K562 (cell line): ENCODE data around the gene TMEM108. TPM values are rescaled to one million over a fixed set of nuclear protein-coding genes. Genes with fewer than 3 reads are reported as not detected.

ENCODE experiments used
- ATAC-seq: fragments of 200-7000 bp; cut with Tn5 transposase; 3 replicates; pipeline ENCODE4 v1.9.1; 2020; ENCODE audit warnings: moderate library complexity
- BruUV-seq: library from RNA; stranded (reverse); fragments of 400-500 nt; replicated peaks from 2 replicates; lab custom pipeline; 2021; lab: Mats Ljungman, UMichigan
- CTCF ChIA-PET: fragments of 300-600 bp; formaldehyde crosslinking; extraction: SDS; loops from one replicate; lab custom pipeline; 2021; ENCODE audit warnings: low intra/inter-chr PET ratio; lab: Yijun Ruan, JAX
- POLR2A ChIA-PET: fragments of 300-600, 350-650 bp; sonication (Branson Sonifier 250); formaldehyde crosslinking; extraction: SDS; loops from one replicate; lab custom pipeline; 2021; ENCODE audit warnings: antibody characterized with exemption, inconsistent platforms; lab: Yijun Ruan, JAX
- DNase-seq, 4 experiments: peaks; one replicate each; pipeline versions ENCODE4 v3.0.0 to v3.0.0-alpha.2; 2011 to 2018; ENCODE audit warnings: low spot score in 3 of 4, mixed read lengths in 3 of 4; ENCODE audit errors: extremely low read depth in 1 of 4
- FAIRE-seq: peaks from 2 replicates; lab custom pipeline; 2011; peaks lifted over from hg19 to GRCh38; lab: Jason Lieb, UNC
- H2AFZ ChIP-seq: 2 replicates; pipeline ENCODE4 v1.6.0; 2011; ENCODE audit warnings: low read depth, low read length, control low read depth, inconsistent platforms
- H3K27ac ChIP-seq: fragments of 200-600 bp; 3 replicates; pipeline ENCODE4 v1.8.0; 2011; ENCODE audit warnings: low read depth, mild to moderate bottlenecking, control low read depth, inconsistent platforms, low read length, moderate library complexity, mixed read lengths; ENCODE audit errors: extremely low read depth
- H3K27me3 ChIP-seq, 2 experiments: fragments of 300-600 bp in 1 of 2; 2 replicates in 1 of 2; 3 replicates in 1 of 2; pipeline versions ENCODE4 v1.6.0 to v1.8.0; 2011; ENCODE audit warnings: inconsistent platforms in 2 of 2, low read length in 2 of 2, mild to moderate bottlenecking in 1 of 2, mixed read lengths in 1 of 2, moderate library complexity in 1 of 2; ENCODE audit not compliant: control insufficient read depth in 2 of 2, insufficient read depth in 2 of 2
- H3K36me3 ChIP-seq: fragments of 300-600 bp; 3 replicates; pipeline ENCODE4 v1.8.0; 2011; ENCODE audit warnings: mild to moderate bottlenecking, low read length, inconsistent platforms; ENCODE audit not compliant: control insufficient read depth, insufficient read depth
- H3K4me1 ChIP-seq, 2 experiments: fragments of 200-600 bp in 1 of 2; replicated peaks in 1 of 2; 2 replicates in 1 of 2; 3 replicates in 1 of 2; pipeline versions ENCODE4 v1.5.1 to v1.8.0; 2011; ENCODE audit warnings: inconsistent platforms in 2 of 2, low read length in 2 of 2, mild to moderate bottlenecking in 1 of 2, mixed read lengths in 1 of 2, moderate library complexity in 1 of 2; ENCODE audit not compliant: control insufficient read depth in 2 of 2, insufficient read depth in 2 of 2
- H3K4me2 ChIP-seq: 2 replicates; pipeline ENCODE4 v1.6.1; 2011; ENCODE audit warnings: low read length, control low read depth, inconsistent platforms, mixed read lengths; ENCODE audit not compliant: insufficient read depth
- H3K4me3 ChIP-seq: fragments of 200-600 bp; sonication (generic), shearing (Covaris generic); 2 replicates; pipeline ENCODE4 v1.5.1; 2016; ENCODE audit warnings: control low read depth, inconsistent platforms
- H3K79me2 ChIP-seq: fragments of 200-600 bp; 3 replicates; pipeline ENCODE4 v1.8.0; 2011; ENCODE audit warnings: low read length, inconsistent platforms; ENCODE audit not compliant: control insufficient read depth, insufficient read depth
- H3K9ac ChIP-seq, 2 experiments: 2 replicates each; pipeline versions ENCODE4 v1.6.0 to v1.6.1; 2011; ENCODE audit warnings: low read depth in 2 of 2, low read length in 2 of 2, control low read depth in 1 of 2, inconsistent platforms in 1 of 2, mild to moderate bottlenecking in 1 of 2, mixed read lengths in 1 of 2; ENCODE audit not compliant: insufficient read depth in 1 of 2
- H3K9me1 ChIP-seq: one replicate; pipeline ENCODE4 v1.6.0; 2011; ENCODE audit warnings: inconsistent platforms, mild to moderate bottlenecking, low read length, moderate library complexity; ENCODE audit not compliant: control insufficient read depth, insufficient read depth
- H3K9me3 ChIP-seq: replicated peaks from 2 replicates; pipeline ENCODE4 v1.5.1; 2011; ENCODE audit warnings: low read depth, low read length, inconsistent platforms; ENCODE audit not compliant: control insufficient read depth, insufficient read depth
- H4K20me1 ChIP-seq: replicated peaks from 2 replicates; pipeline ENCODE4 v1.6.1; 2011; ENCODE audit warnings: low read length, inconsistent platforms, mixed read lengths; ENCODE audit not compliant: control insufficient read depth, insufficient read depth
- CBFA2T3 ChIP-seq: fragments of 450-650 bp; IDR thresholded peaks from 2 replicates; pipeline ENCODE4 v1.6.1; 2017
- CBX2 ChIP-seq: fragments of 200-600 bp; sonication (generic); IDR thresholded peaks from one replicate; pipeline ENCODE4 v1.6.1; 2012; ENCODE audit warnings: mild to moderate bottlenecking, low read length, inconsistent platforms; ENCODE audit not compliant: insufficient read depth, poor library complexity, severe bottlenecking
- CBX3 ChIP-seq, 2 experiments: IDR thresholded peaks; 1 replicate in 1 of 2; 2 replicates in 1 of 2; pipeline ENCODE4 v1.6.1; 2012; ENCODE audit warnings: inconsistent platforms in 2 of 2, low read length in 2 of 2, borderline replicate concordance in 1 of 2, control low read depth in 1 of 2
- HCFC1 ChIP-seq: IDR thresholded peaks from 2 replicates; pipeline ENCODE4 v1.6.1; 2012; ENCODE audit warnings: low read depth, low read length, improper control_type of control experiment
- L3MBTL2 ChIP-seq: fragments of 450-650 bp; IDR thresholded peaks from 2 replicates; pipeline ENCODE4 v1.6.1; 2016; ENCODE audit warnings: mild to moderate bottlenecking, moderate library complexity
- MLLT1 ChIP-seq, 2 experiments: fragments of 450-650 bp; IDR thresholded peaks; 2 replicates each; pipeline ENCODE4 v1.6.1; 2016
- MLX ChIP-seq, 2 experiments: fragments of 450-650 bp in 1 of 2; sonication (generic) in 1 of 2; formaldehyde crosslinking; conservative IDR thresholded peaks; 2 replicates each; pipeline versions ENCODE4 v1.4.0 to v1.8.1; 2020 to 2022; ENCODE audit warnings: mild to moderate bottlenecking in 1 of 2, missing genetic modification reagents in 1 of 2
- NELFE ChIP-seq: IDR thresholded peaks from 2 replicates; pipeline ENCODE4 v1.6.1; 2011; ENCODE audit warnings: mild to moderate bottlenecking; ENCODE audit not compliant: insufficient read depth, insufficient read length
- POLR2A ChIP-seq: fragments of 450-650 bp; conservative IDR thresholded peaks from 2 replicates; pipeline ENCODE4 v1.6.1; 2016
- POLR3G ChIP-seq: IDR thresholded peaks from 2 replicates; pipeline ENCODE4 v1.6.1; 2011; ENCODE audit not compliant: insufficient read length, insufficient replicate concordance; ENCODE audit errors: extremely low read depth
- TAF15 ChIP-seq: fragments of 200-400 bp; formaldehyde crosslinking; IDR thresholded peaks from 2 replicates; pipeline ENCODE4 v1.6.1; 2017; ENCODE audit warnings: mild to moderate bottlenecking, low read depth, low read length, moderate library complexity
- TFAP4 ChIP-seq: sonication (generic); formaldehyde crosslinking; IDR thresholded peaks from 2 replicates; pipeline ENCODE4 v1.8.0; 2022; ENCODE audit warnings: missing genetic modification reagents, mild to moderate bottlenecking, moderate library complexity, borderline replicate concordance
- TRIM25 ChIP-seq: fragments of 450-650 bp; IDR thresholded peaks from 2 replicates; pipeline ENCODE4 v1.7.0; 2016; ENCODE audit warnings: borderline replicate concordance
- ZNF311 ChIP-seq: fragments of 250-450 bp; sonication (Bioruptor Pico); IDR thresholded peaks from 2 replicates; pipeline ENCODE4 v1.4.0; 2020; ENCODE audit warnings: mild to moderate bottlenecking, moderate library complexity
- ZNF668 ChIP-seq: fragments of 250-450 bp; sonication (Bioruptor Pico); IDR thresholded peaks from 2 replicates; pipeline ENCODE4 v1.8.0; 2022; ENCODE audit warnings: mild to moderate bottlenecking, inconsistent platforms
- ZNF764 ChIP-seq: fragments of 250-450 bp; sonication (Bioruptor Pico); IDR thresholded peaks from 2 replicates; pipeline ENCODE4 v1.4.0; 2020; ENCODE audit warnings: low read depth, mild to moderate bottlenecking, moderate library complexity
- ZNF766 ChIP-seq: fragments of 200-800 bp; sonication (Bioruptor generic); conservative IDR thresholded peaks from 2 replicates; pipeline ENCODE4 v1.6.1; 2016; ENCODE audit warnings: missing genetic modification characterization, missing compliant biosample characterization
- WGBS: fragments of 100-300 bp; shearing (Covaris generic); methylation state at CpG from one replicate; pipeline ENCODE4 v1.1.6; 2016; ENCODE audit warnings: low coverage, mixed read lengths; ENCODE audit not compliant: insufficient coverage; ENCODE audit errors: missing lambda C conversion rate; 5-methylcytosine and 5-hydroxymethylcytosine counted together
- in situ Hi-C: fragments of 300-500 bp; cut with MboI; formaldehyde crosslinking; loops from 4 replicates; pipeline ENCODE4 v1.15.0; 2018; ENCODE audit warnings: inconsistent platforms, mixed read lengths
- intact Hi-C: fragments of 100-400 bp; cut with micrococcal nuclease; formaldehyde crosslinking; loops from 2 replicates; pipeline ENCODE4 v1.14.2; 2022
- polyA plus RNA-seq, 8 experiments: library from polyadenylated mRNA; depleted of rRNA in 4 of 8; stranded (reverse) in 5 of 8; unstranded in 3 of 8; fragments of >200 nt; fragmentation: Nextera tagmentation in 2 of 8; fragmentation: Illumina TruSeq in 1 of 8; extraction: Ambion mirVana in 2 of 8; extraction: Trizol in 1 of 8; gene quantifications; 2 replicates each; pipeline versions ENCODE4 v1.2.1 to v1.2.3, GENCODE V29; 2011 to 2014; ENCODE audit warnings: inconsistent platforms in 1 of 8, missing spikeins in 1 of 8
- total RNA-seq, 7 experiments: library from RNA; depleted of rRNA in 6 of 7; stranded (reverse); fragments of >200 nt in 6 of 7; fragmentation: Illumina TruSeq in 2 of 7; extraction: Trizol in 2 of 7; gene quantifications; 2 replicates each; pipeline versions ENCODE4 v1.2.1 to v1.2.3, GENCODE V29; 2011 to 2021; ENCODE audit warnings: low replicate concordance in 1 of 7

TMEM108 gene
- total and polyA plus RNA-seq, 9 of the 15 experiments (the other 6 are each of a cell fraction or from before 2014, with no cell fraction given) = 0.65 to 11.1 (median 3.4) TPM

GRCh38 chr3:133162265-133162664 lies 124.1 kb downstream of the TMEM108 start (continued):
- no peak for TF ChIP-seq MLX (CRISPR knock-in tag; conservative IDR thresholded peaks at IDR 0.05)
- TF ChIP-seq L3MBTL2 = no peak
- TF ChIP-seq TAF15 = no peak
- TF ChIP-seq POLR2A = no peak
- no peak for TF ChIP-seq ZNF766 (CRISPR knock-in tag)

GRCh38 chr3:133162670-133163305 lies 124.6 kb downstream of the TMEM108 start:
- FAIRE-seq (no peak), ATAC-seq (no peak), DNase-seq (no peak)
- Histone ChIP-seq H2AFZ (no peak overlapping the region), H3K4me1 (peaks cover 0 to 29% of the 10 kb centered on the region in 2 experiments; a peak in 3 of 5 replicates), H3K4me3 (no peak overlapping the region), H3K27ac (no peak overlapping the region), H3K79me2 (no peaks in the 10 kb centered on the region), H3K9me3 (no peaks in the 10 kb centered on the region), H3K4me2 (no peak overlapping the region), H3K9me1 (no peaks in the 10 kb centered on the region), H3K27me3 (no peaks in the 10 kb centered on the region), H4K20me1 (no peaks in the 10 kb centered on the region), H3K9ac (no peak overlapping the region), H3K36me3 (no peaks in the 10 kb centered on the region)
- WGBS = 36% methylated on average over 1 of the region's 3 CpGs
- no peak for TF ChIP-seq POLR3G
- TF ChIP-seq CBX2 = no peak
- no peak for TF ChIP-seq ZNF668 (CRISPR knock-in tag)
- no peak for TF ChIP-seq ZNF311 (CRISPR knock-in tag)
- TF ChIP-seq TRIM25 = no peak
- TF ChIP-seq NELFE = no peak
- TF ChIP-seq TFAP4 (CRISPR knock-in tag) = no peak
- TF ChIP-seq CBFA2T3 = no peak
- no peak for TF ChIP-seq MLLT1 (IDR thresholded peaks at IDR 0.05)
- no peak for TF ChIP-seq CBX3 (IDR thresholded peaks at IDR 0.05; ENCODE audit: borderline replicate concordance in 1 of 2, low read length in 2 of 2)
- no peak for TF ChIP-seq HCFC1
- TF ChIP-seq ZNF764 (CRISPR knock-in tag) = no peak
- ChIA-PET POLR2A (no interaction called here), CTCF (no interaction called here)
- no TSS peak for BruUV-seq
- in situ Hi-C loops = loop anchor here (5.0 kb wide), 1 partner anchor 35 kb away; no protein-coding TSS in a partner anchor
- intact Hi-C loops = no loop called here
